Activated B cell treated with CpG ODN at 0.5 μM for 24 hours (primary cell): Measurements from ENCODE around the gene IRF3. TPM values are rescaled to one million over a fixed set of nuclear protein-coding genes. Genes with fewer than 3 reads are reported as not detected.
A peak's percentile ranks its signal among the peaks of the same experiment; 100 is the strongest.

ENCODE experiments used
- ATAC-seq: fragments of 200-7000 bp; cut with Tn5 transposase; one replicate; pipeline ENCODE4 v1.10.0; 2021; ENCODE audit warnings: low read depth, mild to moderate bottlenecking, moderate library complexity
- CTCF ChIA-PET: fragments of 350-600 bp; sonication (Branson Sonifier 250); formaldehyde crosslinking; loops from one replicate; lab custom pipeline; 2021; ENCODE audit warnings: antibody characterized with exemption; lab: Charles Lee
- POLR2A ChIA-PET: fragments of 350-600 bp; sonication (Branson Sonifier 250); formaldehyde crosslinking; loops from one replicate; lab custom pipeline; 2021; ENCODE audit warnings: antibody characterized with exemption; lab: Charles Lee
- DNase-seq: peaks from one replicate; pipeline ENCODE4 v3.0.0; 2022
- H3K27ac Mint-ChIP-seq: one replicate; pipeline ENCODE4 v1.8.0; 2020; ENCODE audit warnings: mixed read lengths
- H3K27me3 Mint-ChIP-seq: one replicate; pipeline ENCODE4 v1.8.0; 2021; ENCODE audit warnings: mixed read lengths
- H3K36me3 Mint-ChIP-seq: one replicate; pipeline ENCODE4 v1.8.0; 2021; ENCODE audit warnings: low read depth, mixed read lengths
- H3K4me1 Mint-ChIP-seq: one replicate; pipeline ENCODE4 v1.8.0; 2021; ENCODE audit warnings: mixed read lengths
- H3K4me3 Mint-ChIP-seq: one replicate; pipeline ENCODE4 v1.8.0; 2020; ENCODE audit warnings: mild to moderate bottlenecking, mixed read lengths
- H3K9me3 Mint-ChIP-seq: one replicate; pipeline ENCODE4 v1.8.0; 2020; ENCODE audit warnings: mixed read lengths
- intact Hi-C: fragments of 100-400 bp; cut with micrococcal nuclease; formaldehyde crosslinking; loops from one replicate; pipeline ENCODE4 v1.15.1; 2024
- total RNA-seq: library from RNA; stranded (reverse); gene quantifications from 2 replicates; pipeline ENCODE4 v1.2.3, GENCODE V29; 2022
- TF ChIP-seq, protein P1 (sequence below): fragments of 200-600 bp; IDR thresholded peaks from one replicate; pipeline ENCODE4 v1.8.0; 2022; ENCODE audit warnings: antibody characterized with exemption, mild to moderate bottlenecking

IRF3 gene
- total RNA-seq, 1 donor from 2014 or later: 171 TPM

DNA sequence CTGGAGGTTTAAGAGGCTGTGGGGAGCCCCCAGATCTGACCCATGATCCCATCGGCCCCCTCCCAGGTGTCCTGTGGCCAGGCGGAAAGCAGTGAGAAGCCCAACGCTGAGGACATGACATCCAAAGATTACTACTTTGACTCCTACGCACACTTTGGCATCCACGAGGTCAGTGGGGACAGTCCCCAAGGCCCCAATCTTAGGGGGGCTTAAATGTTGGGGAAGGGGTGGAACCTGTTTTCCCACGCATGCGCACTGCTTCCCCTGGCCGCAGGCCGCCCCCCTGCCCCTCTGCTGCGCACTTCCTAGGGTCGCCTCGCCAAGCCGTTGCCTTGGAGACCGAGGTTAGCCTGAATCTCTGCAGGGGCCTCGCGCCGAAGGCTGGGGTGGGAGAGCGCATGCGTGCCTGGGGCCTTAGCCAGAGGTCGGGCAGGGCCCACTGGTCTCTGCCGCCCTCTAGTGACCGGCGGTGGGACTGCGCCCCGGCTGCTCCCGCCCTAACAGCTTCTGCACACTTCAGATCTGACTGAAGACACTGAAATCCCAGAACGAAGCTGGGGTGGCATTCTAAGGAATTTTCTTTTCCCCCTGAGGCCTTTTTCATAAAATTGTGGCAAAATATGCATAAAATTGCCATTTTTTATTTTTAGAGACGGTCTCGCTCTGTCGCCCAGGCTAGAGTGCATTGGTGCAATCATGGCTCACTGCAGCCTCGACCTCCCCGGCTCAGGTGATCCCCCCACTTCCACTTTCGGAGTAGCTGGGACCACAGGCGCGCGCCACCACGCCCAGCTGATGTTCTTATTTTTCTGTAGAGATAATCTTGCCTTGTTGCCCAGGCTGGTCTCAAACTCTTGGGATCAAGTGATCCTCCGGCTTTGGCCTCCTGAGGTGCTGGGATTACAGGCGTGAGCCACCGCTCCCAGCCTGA, 15.0 kb upstream of the IRF3 start:
- ChIA-PET POLR2A (interaction anchor here (0.6 to 1.0 kb wide), 3 partner anchors 19 to 202 kb away, joined by 4 to 8 read pairs (median 8); partner anchors contain the start of gene RPS11), CTCF (interaction anchor here (0.6 to 1.6 kb wide), 11 partner anchors 9 to 167 kb away, joined by 3 to 13 read pairs (median 4); partner anchors contain the start of genes BCL2L12, IRF3 and SCAF1)
- Mint-ChIP-seq H3K36me3 (peaks cover 57% of the 10 kb centered on the region), H3K27ac (peak overlapping the region; percentile 69), H3K27me3 (no peaks in the 10 kb centered on the region), H3K4me3 (peak overlapping the region; percentile 41), H3K9me3 (no peaks in the 10 kb centered on the region), H3K4me1 (peaks cover 42% of the 10 kb centered on the region)
- ATAC-seq (peak; percentile 8), DNase-seq (peak; percentile 98)
- intact Hi-C loops: loop anchor here (1.0 to 2.0 kb wide), 3 partner anchors 110 to 302 kb away; no protein-coding TSS in a partner anchor
- TF ChIP-seq, protein P1, sequence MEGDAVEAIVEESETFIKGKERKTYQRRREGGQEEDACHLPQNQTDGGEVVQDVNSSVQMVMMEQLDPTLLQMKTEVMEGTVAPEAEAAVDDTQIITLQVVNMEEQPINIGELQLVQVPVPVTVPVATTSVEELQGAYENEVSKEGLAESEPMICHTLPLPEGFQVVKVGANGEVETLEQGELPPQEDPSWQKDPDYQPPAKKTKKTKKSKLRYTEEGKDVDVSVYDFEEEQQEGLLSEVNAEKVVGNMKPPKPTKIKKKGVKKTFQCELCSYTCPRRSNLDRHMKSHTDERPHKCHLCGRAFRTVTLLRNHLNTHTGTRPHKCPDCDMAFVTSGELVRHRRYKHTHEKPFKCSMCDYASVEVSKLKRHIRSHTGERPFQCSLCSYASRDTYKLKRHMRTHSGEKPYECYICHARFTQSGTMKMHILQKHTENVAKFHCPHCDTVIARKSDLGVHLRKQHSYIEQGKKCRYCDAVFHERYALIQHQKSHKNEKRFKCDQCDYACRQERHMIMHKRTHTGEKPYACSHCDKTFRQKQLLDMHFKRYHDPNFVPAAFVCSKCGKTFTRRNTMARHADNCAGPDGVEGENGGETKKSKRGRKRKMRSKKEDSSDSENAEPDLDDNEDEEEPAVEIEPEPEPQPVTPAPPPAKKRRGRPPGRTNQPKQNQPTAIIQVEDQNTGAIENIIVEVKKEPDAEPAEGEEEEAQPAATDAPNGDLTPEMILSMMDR: peak; percentile 96

DNA sequence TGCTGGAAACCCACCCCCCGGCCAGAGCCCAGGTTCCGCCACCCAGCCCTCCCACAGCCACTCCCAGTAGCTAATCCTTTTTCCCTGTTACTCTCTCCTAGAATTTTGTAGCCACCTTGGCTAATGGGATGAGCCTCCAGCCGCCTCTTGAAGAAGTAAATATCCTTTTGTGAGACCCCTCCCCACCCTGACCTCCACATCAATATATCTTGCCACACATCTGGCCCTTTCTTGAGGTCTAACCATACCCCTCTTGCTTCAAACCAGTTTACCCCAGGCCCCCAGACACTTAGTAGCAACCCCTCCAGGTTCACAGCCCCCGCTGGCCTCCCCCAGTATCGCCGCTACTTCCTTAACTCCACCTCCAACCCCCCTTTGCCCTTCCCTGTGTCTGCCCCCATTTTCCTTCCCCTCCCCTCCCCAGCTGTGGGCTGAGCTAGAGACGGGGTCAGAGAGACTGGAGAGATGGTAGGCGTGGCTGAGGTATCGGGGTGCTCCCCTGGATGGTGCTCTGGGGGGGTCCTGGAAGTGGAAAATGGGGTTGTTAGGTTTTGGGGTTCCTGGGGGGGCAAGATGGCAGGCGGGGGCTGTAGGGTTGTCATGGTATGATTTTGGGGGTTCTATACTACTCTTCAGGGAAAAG, 14.2 kb upstream of the IRF3 start:
- peak overlapping the region; percentile 28 for H3K4me3 Mint-ChIP-seq
- TF ChIP-seq, protein P1: no peak
- peak overlapping the region; percentile 69 for H3K27ac Mint-ChIP-seq
- intact Hi-C loops: loop anchor here (1.0 to 10.0 kb wide), 10 partner anchors 110 to 1043 kb away; partner anchors contain the start of genes ATF5, DBP, GYS1 and KCNC3
- peaks cover 44% of the 10 kb centered on the region for H3K4me1 Mint-ChIP-seq
- ATAC-seq (no peak), DNase-seq (no peak)
- ChIA-PET CTCF (interaction anchor here (0.6 to 4.7 kb wide), 8 partner anchors 14 to 133 kb away, joined by 3 to 25 read pairs (median 4); partner anchors contain the start of genes BCL2L12, IRF3, NOSIP and RRAS), POLR2A (interaction anchor here (0.8 to 6.0 kb wide), 3 partner anchors 36 to 89 kb away, joined by 3 to 69 read pairs (median 4); partner anchors contain the start of genes PRR12 and SCAF1)
- no peaks in the 10 kb centered on the region for H3K9me3 Mint-ChIP-seq
- no peaks in the 10 kb centered on the region for H3K27me3 Mint-ChIP-seq
- peaks cover 49% of the 10 kb centered on the region for H3K36me3 Mint-ChIP-seq

DNA sequence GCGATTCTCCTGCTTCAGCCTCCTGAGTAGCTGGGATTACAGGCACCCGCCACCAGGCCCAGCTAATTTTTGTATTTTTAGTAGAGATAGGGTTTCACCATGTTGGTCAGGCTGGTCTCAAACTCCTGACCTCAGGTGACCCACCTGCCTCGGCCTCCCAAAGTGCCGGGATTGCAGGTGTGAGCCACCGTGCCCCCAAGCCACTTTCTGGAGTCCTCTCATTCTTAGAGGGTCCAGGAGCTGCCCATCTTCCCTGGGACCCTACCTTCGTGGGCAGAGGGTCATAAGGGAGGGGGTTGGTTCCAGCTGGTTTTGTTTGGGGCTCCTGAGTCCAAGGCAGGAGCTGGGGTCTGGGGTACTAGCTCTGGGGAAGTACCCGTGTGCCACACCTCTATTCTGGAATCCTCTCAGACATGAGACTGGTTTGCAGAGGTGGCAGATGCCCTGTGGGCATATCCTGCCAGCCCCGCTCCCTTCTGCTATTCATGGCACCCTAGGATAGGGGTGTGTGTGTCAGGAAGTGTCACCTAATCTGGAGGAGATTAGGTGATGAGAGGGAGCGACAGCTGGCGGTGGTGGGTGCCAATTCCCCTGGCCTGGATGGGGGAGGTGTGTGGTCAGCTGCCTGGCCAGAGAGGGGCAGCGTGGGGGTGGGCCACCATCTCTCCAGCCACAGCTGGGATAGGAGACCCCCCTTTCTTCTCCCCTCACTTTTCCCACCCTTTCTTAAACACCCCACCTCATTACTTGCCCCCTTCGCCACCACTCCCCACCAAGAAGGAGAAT, 13.5 kb upstream of the IRF3 start:
- Mint-ChIP-seq H3K27ac (peak overlapping the region; percentile 96), H3K9me3 (no peaks in the 10 kb centered on the region), H3K4me3 (peak overlapping the region; percentile 99), H3K36me3 (peaks cover 45% of the 10 kb centered on the region), H3K4me1 (peaks cover 50% of the 10 kb centered on the region), H3K27me3 (no peaks in the 10 kb centered on the region)
- CTCF ChIA-PET: interaction anchor here (0.6 to 4.7 kb wide), 9 partner anchors 13 to 169 kb away, joined by 3 to 25 read pairs (median 4); partner anchors contain the start of genes BCL2L12, IRF3, NOSIP and RRAS
- ATAC-seq (no peak), DNase-seq (no peak)
- intact Hi-C loops: loop anchor here (1.0 to 10.0 kb wide), 9 partner anchors 87 to 1042 kb away; partner anchors contain the start of genes ATF5, DBP, FLT3LG and GYS1
- POLR2A ChIA-PET: interaction anchor here (0.6 to 6.4 kb wide), 14 partner anchors 9 to 226 kb away, joined by 3 to 97 read pairs (median 5); partner anchors contain the start of genes ALDH16A1, AP2A1, BCL2L12 and IRF3
- TF ChIP-seq, protein P1: no peak

DNA sequence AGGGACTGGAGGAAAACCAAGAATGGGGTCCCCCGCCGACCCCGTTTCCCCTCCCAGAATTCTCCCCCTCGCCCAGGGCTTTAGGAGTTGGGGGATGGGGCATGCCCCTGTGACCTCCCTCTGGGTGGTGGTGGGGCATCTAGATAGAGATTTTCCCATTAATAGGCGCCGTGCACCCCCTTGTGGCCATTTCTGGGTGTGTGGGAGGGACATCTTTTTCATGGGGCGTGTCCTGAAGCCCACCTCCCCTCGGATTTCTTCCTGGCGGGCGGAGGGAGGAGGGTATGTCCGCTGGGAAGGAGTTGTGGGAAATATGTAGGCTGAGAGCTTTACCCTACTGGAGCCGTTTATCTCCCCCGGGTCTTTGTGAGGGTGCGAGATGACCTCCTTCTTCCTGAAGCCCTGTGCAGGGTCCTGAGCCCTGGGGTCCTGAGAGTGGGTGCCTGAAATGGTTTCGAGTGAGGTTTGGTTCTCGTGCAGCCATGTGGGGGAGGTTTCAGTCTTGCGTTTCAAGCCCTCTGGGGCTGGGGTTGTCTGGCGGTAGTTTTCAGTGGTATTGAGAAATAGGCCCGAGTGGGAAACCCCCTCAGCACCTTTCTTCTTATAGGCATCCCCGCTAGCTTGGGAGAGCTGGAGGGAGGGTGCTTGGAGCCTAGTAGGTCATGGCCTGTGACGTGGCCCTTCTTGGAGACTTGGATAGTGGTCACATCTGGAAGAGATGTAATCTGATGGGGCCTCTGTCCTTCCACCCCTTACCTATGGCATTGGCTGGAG, 12.4 kb upstream of the IRF3 start:
- TF ChIP-seq, protein P1: no peak
- peak; percentile 12 for ATAC-seq
- peak overlapping the region; percentile 96 for H3K27ac Mint-ChIP-seq
- H3K9me3 Mint-ChIP-seq: no peaks in the 10 kb centered on the region
- CTCF ChIA-PET: interaction anchor here (0.7 to 4.7 kb wide), 5 partner anchors 12 to 453 kb away, joined by 4 to 25 read pairs (median 7); partner anchors contain the start of genes BCL2L12 and IRF3
- DNase-seq: peak; percentile 70
- H3K4me1 Mint-ChIP-seq: peaks cover 60% of the 10 kb centered on the region
- POLR2A ChIA-PET: interaction anchor here (0.6 to 6.4 kb wide), 18 partner anchors 8 to 684 kb away, joined by 3 to 97 read pairs (median 6); partner anchors contain the start of genes ALDH16A1, AP2A1, BCL2L12 and GYS1
- no peaks in the 10 kb centered on the region for H3K27me3 Mint-ChIP-seq
- intact Hi-C loops: loop anchor here (1.0 to 10.0 kb wide), 13 partner anchors 13 to 1041 kb away; partner anchors contain the start of genes ATF5, BCL2L12, DBP and FLT3LG
- H3K36me3 Mint-ChIP-seq: peaks cover 34% of the 10 kb centered on the region
- peak overlapping the region; percentile 99 for H3K4me3 Mint-ChIP-seq
